DOHH2 (cell line): ENCODE results near the gene CCDC89.

ENCODE experiments used
- CTCF ChIP-seq: fragments of 200-600 bp; sonication (generic); IDR thresholded peaks from one replicate; pipeline ENCODE4 v1.5.1; 2014; ENCODE audit warnings: antibody characterized with exemption, mild to moderate bottlenecking, low read depth, low read length; ENCODE audit not compliant: poor library complexity, severe bottlenecking
- EZH2phosphoT487 ChIP-seq: fragments of 200-600 bp; sonication (generic); IDR thresholded peaks from 2 replicates; pipeline ENCODE4 v1.6.1; 2017; ENCODE audit warnings: borderline replicate concordance, mild to moderate bottlenecking, antibody characterized with exemption, low read length, moderate library complexity, mixed read lengths

GRCh38 chr11:85726381-85726780 lies 40.4 kb upstream of the CCDC89 start:
- TF ChIP-seq CTCF: no peak
- TF ChIP-seq EZH2phosphoT487: no peak
